ENCODE results near the gene GGA2.
A peak's percentile ranks its signal among the peaks of the same experiment; 100 is the strongest.

GGA2 gene

DNA sequence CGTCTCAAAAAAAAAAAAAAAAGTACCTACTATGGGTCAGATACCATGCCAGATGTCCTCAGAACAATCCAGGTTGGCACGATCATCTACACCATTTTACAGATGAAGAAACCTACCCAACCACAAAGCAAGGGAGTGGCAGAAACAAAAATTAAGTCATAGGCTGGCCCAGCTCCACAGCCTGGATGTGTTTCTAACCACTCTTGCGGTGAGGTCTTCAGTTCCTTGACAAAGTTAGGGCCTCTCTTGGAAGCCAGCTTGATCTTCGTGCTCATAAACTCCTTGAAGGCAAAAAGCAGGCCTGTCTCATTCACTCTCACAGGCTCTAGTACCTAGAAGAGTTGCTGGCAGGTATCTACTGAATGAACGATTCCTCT lies 6.2 kb downstream of the GGA2 start:
- no peak overlapping the region for H3K4me3 ChIP-seq (ENCODE audit: low read depth, low read length)
- peak; percentile 68 for DNase-seq (ENCODE audit: low read depth)
- TF ChIP-seq, protein P1, sequence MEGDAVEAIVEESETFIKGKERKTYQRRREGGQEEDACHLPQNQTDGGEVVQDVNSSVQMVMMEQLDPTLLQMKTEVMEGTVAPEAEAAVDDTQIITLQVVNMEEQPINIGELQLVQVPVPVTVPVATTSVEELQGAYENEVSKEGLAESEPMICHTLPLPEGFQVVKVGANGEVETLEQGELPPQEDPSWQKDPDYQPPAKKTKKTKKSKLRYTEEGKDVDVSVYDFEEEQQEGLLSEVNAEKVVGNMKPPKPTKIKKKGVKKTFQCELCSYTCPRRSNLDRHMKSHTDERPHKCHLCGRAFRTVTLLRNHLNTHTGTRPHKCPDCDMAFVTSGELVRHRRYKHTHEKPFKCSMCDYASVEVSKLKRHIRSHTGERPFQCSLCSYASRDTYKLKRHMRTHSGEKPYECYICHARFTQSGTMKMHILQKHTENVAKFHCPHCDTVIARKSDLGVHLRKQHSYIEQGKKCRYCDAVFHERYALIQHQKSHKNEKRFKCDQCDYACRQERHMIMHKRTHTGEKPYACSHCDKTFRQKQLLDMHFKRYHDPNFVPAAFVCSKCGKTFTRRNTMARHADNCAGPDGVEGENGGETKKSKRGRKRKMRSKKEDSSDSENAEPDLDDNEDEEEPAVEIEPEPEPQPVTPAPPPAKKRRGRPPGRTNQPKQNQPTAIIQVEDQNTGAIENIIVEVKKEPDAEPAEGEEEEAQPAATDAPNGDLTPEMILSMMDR (conservative IDR thresholded peaks at IDR 0.05; ENCODE audit: low read depth, low read length): no peak

GRCh38 chr16:23502466-23502865 lies 7.8 kb downstream of the GGA2 start:
- TF ChIP-seq, protein P1 (conservative IDR thresholded peaks at IDR 0.05; ENCODE audit: low read depth, low read length): no peak
- DNase-seq (ENCODE audit: low read depth): no peak
- no peak overlapping the region for H3K4me3 ChIP-seq (ENCODE audit: low read depth, low read length)

DNA sequence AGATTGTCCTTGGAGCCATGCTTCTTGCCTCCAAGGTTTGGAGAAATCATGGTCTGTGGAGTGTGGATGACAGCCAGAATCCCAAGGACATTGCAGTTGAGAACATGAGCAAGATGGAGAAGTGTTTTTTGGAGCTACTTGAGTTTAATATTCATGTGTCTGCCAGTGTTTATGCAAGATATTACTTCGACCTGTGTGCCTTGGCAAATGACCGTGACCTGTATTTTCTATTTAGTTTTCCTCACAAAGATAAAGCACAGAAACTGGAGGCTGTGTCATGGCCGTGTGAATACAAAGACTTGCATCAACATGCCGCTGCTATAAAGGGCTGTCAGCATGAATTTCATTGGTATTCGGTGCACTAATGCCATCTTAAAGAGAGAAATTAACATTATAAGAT lies 9.0 kb downstream of the GGA2 start:
- no peak overlapping the region for H3K4me3 ChIP-seq (ENCODE audit: low read depth, low read length)
- TF ChIP-seq, protein P1 (conservative IDR thresholded peaks at IDR 0.05; ENCODE audit: low read depth, low read length): no peak
- DNase-seq (ENCODE audit: low read depth): no peak

- no peak overlapping the region for H3K4me3 ChIP-seq (ENCODE audit: low read depth, low read length)
- no peak for DNase-seq (ENCODE audit: low read depth)
- TF ChIP-seq, protein P1 (conservative IDR thresholded peaks at IDR 0.05; ENCODE audit: low read depth, low read length): no peak
Measured at GRCh38 chr16:23500862-23501225, 9.4 kb downstream of the GGA2 start.

DNA sequence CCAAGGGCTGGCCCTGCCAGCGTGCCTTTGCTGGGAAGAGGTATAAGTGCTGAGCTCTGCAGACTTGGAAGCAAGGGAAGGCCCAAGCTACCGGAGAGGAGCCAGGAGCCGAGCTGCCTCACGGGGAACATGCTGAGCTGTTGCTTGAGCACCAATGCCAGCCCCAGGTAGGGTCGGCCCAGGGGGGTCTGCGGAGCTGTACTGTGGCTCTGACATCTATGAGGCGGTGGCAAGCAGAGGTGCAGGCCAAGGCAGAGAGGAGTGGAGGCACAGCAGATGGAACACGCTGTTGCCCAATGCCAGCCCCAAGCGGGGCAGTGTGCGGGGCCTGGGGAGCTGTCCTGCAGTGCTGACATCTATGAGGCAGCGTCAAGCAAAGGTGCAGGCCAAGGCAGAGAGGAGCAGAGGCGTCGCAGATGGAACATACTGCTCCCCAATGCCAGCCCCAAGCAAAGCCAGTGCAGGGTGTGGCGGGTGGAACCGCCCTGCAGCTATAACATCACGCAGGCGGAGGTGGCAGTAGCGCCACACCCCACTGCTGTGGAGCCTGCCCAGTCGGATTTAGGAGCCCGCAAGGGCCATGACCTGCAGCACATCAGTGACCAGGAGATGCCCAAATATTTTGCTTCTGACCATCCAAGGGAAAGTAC lies 10.0 kb downstream of the GGA2 start:
- no peak overlapping the region for H3K4me3 ChIP-seq (ENCODE audit: low read depth, low read length)
- DNase-seq (ENCODE audit: low read depth): no peak
- TF ChIP-seq, protein P1 (conservative IDR thresholded peaks at IDR 0.05; ENCODE audit: low read depth, low read length): no peak

DNA sequence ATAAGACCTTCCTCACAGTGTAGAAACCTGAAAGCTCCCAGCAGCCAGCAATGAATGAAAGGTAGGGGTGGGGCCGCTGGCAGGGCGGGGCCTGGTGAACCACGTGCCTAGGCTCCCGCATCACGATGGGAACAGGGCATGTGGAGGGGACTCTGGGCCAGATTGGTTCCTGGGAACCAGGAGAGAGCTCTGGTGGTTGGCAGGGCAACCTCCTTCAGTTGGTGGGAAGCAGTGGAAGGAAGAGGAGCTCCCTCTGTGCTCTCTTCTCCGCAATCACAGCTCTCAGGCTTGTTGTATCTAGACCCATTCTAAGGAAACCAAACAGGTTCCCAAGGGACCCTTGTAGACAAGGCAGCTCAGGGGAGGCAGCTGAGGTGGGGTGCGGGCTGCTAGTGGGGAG lies 10.5 kb downstream of the GGA2 start:
- H3K4me3 ChIP-seq (ENCODE audit: low read depth, low read length): no peak overlapping the region
- DNase-seq (ENCODE audit: low read depth): no peak
- TF ChIP-seq, protein P1 (conservative IDR thresholded peaks at IDR 0.05; ENCODE audit: low read depth, low read length): no peak

DNA sequence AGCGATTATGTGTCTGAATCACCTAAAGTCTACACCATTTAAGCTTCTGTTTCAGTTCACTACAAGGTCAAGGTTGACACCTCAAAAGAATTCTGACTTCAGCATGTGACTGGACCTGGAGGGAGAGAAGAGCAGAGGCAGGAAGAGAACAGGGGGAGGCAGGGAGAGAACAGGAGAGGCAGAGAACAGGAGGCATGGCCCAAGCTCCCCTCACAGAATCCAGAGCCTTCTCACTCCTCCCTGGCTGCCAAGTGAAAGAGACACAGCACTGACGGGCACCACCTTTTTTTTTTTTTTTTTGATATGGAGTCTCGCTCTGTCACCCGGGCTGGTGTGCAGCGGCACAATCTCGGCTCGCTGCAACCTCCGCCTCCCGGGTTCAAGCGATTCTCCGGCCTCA lies 11.4 kb downstream of the GGA2 start:
- TF ChIP-seq, protein P1 (conservative IDR thresholded peaks at IDR 0.05; ENCODE audit: low read depth, low read length): no peak
- no peak overlapping the region for H3K4me3 ChIP-seq (ENCODE audit: low read depth, low read length)
- no peak for DNase-seq (ENCODE audit: low read depth)
